ENCODE measurements around the gene CRHR1.

Gene CRHR1

DNA sequence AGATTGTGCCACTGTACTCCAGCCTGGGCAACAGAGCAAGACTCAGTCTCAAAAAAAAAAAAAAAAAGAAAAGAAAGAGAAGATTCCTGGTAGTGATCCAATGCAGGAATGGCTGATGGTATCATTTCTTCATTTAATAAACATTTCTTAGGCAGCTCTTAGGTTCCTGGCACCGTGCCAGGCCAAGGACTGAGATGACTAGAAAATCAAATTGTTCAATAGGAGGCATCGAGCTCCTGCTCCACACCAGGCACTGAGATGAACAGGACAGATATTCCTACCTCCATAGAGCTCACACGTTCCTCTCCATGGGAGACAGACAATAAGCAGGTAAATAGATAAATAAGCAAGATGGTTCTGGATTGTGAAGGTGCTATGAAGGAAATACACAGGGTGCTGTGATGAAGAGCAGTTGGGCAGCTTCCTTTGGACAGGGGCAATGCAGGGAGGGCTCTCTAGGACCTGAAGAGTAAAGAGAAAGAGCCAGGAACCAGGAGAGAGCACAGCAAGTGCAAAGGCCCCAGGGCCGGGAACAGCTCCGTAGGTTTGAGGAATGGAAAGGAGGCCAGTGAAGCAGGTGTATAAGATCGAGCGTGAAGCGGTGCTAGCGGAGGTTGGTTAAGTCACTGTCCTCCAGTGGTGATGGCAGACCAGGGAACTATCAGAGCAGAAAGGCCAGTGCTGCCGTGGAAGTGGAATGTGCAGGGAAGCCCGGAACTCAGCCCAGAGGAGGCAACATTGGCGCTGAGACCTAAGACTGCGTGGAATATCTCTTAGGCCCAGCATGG lies 26.5 kb upstream of the CRHR1 start:
- FAIRE-seq: no peak
- no peak for DNase-seq (ENCODE audit: insufficient read length, low spot score)

DNA sequence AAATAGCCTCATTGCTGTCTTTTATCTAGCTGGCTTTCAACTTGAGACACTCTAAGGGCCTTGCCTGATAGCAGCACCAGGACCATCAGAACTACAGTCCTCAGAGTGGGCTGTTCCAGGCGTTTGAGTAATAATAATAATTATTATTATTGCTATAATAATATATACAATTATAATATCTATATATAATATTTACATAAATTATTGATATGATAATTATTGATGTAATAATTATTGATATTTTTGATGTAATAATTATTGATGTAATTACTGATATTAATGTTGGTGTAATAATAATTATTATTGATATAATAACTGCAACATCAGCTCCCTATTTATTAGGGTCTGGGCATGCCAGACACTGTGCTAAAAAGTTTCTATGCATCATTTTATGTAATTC lies 25.6 kb upstream of the CRHR1 start:
- FAIRE-seq: no peak
- DNase-seq (ENCODE audit: insufficient read length, low spot score): no peak

DNA sequence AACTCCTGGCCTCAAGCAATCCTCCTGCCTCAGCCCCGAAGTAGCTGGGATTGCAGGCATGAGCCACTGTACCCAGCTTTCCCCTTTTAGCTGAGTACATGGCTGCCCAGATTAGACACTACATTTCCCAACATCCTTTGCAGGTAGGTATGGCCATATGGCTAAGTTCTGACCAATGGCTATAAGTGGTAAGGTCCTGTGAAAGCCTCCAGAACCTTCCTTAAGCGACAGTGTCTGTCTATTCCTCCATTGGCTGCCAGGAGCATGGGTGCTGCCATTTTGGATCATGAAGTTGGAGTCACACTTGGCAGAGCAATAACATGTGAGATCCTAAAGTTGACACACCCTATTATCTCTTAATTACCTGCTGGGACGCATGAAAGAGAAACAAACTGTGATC lies 24.4 kb upstream of the CRHR1 start:
- peak; percentile 40 for FAIRE-seq
- no peak for DNase-seq (ENCODE audit: insufficient read length, low spot score)

DNA sequence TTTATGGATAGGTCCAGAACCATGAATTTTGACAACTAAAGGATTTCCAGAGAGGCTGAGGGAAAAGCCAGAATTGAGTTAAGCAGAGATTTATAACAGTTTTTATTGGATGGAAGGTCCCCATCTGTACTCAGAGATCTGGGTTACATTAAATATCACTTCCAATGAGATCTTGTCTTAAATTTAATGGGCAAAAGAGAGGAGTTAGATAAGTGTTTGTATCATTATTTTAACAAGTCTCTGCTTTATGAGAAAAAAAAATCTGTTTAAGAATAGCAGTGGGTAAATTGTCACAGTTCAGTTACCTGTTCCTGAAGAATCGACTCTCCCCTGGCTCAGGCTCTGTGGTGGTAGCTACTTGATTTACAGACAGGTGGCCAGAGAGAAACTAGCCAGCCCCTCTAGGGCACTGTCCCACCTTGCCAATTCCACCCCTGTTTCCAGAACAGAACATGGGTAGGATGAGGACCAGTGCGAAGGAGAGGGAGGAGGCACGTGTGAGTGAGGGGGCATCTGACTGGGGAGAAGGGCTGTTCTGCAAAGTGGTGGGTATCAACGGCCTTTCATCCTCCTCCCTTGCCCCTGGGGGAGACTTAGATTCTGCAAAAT lies 22.1 kb upstream of the CRHR1 start:
- FAIRE-seq (no peak), DNase-seq (ENCODE audit: insufficient read length, low spot score) (no peak)

DNA sequence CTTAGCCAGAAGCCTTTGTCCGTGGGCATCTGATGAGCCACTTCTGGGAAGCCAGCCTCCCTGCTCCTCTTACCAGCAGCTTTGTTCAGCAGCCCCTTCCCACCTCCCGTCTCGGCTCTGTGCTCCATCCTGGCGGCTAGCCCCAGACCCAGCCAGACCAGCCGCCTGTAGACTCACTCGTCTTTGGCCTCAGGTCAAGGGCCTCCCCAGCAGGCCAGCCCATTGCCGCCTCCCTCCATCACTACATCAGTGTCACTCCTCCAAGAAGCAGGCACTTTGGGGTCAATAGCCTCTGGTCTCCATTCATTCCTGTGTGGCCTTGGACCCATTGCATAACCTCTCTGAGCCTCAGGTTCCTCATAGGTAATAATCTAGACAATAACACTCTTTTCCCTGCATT lies 20.9 kb upstream of the CRHR1 start:
- no peak for DNase-seq (ENCODE audit: insufficient read length, low spot score)
- FAIRE-seq: no peak

DNA sequence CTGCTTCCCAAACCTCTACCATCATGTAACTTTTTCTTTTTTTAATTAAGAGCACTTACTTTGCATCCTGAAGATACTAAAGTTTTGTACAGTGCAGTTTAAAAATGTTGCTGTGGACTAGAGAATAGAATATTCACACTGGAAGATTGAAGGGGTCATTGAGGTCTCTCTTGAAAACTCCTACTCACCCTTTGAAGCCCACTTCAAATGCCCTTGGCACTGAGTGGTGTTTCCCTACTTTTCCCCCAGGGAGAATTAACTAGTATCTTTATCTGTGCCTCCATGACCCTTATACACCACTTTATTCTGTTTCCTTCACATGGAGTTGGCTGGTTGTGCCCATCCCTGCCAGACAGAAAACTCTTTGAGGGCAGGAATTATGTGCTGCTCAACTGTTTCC lies 19.6 kb upstream of the CRHR1 start:
- FAIRE-seq (no peak), DNase-seq (ENCODE audit: insufficient read length, low spot score) (no peak)

DNA sequence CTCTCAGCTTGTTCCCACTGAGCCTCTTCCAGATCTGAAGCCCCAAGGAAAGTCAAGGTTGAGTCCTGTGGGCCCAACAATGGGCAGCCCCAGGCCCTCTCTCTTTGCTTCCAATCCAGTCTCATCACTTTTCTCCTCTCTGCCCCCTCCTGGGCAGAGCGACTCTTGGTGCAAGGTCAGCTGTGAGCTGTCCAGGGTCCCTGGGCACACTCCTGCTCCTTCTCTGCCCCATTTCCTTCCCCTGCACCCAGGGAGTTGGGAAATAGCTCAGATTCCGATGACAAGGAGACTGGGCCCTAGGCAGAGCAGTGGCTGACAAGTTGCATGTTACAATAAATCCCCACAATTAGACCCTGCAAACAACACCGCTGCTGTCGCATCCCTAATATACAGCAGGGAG lies 16.1 kb upstream of the CRHR1 start:
- peak; percentile 34 for DNase-seq (ENCODE audit: insufficient read length, low spot score)
- FAIRE-seq: no peak

DNA sequence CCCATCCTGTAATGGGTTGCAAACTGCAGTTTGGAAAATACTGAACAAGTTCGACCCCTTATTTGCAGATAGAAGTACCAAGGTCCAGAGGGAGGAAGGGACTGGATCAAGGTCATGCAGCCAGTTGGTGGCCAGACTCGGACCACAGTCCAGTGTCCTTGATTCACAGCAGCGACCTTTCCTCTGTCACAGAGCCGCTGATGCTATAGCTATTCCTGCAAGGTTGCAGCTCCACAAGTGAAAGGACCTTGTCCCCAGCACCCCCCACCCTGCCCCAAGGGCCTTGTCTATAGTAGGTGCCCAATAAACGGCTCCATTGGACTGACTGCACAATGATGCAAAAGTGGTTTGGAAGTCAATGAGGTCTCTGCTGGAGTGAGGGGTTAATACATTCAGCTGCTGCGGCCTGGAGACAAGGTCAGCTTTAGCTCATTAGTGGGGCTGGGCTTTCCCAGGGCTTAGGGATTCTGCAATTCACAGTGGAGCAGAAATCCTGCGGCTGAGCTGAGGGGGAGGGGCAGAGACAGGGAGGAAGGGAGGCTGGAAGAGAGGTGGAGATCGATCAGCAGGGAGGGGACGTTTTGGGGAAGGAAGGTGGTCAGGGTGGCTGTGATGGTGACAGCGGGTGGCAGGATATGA lies 13.4 kb upstream of the CRHR1 start:
- FAIRE-seq: peak; percentile 42
- DNase-seq (ENCODE audit: insufficient read length, low spot score): no peak

DNA sequence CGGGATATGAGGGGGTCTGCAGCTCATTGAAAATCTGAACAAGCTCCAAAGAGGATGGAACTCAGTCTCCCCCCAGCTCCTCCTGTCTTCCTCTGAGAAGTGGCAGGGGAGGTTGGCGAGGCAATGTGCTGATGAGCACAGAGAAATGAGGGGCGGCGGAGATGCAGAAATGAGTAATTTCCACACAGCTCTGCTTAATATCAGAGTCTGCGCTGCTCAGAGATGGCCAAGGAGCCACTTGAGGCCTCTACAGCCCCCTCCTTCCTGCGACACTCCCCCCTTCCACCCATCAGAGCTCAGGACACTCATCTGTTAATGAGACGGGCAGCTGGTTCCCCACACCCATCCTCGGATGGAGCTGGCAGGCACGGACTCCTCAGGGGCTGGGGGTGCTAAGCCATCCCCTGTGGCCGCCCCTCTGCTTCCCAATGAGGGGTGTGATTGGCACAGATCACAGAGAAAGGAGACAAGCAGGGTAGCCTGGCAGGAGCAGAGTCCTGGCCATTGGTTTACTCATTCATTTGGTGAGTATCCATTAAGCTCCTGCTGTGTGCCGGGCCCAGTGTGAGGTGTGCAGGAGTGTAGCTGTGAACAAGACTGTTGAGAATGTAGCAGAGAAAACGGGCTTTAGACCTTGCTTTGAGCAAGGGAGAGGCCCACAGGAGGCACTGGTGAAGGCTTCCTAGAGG lies 12.7 kb upstream of the CRHR1 start:
- DNase-seq (ENCODE audit: insufficient read length, low spot score) (no peak), FAIRE-seq (peak; percentile 38)

DNA sequence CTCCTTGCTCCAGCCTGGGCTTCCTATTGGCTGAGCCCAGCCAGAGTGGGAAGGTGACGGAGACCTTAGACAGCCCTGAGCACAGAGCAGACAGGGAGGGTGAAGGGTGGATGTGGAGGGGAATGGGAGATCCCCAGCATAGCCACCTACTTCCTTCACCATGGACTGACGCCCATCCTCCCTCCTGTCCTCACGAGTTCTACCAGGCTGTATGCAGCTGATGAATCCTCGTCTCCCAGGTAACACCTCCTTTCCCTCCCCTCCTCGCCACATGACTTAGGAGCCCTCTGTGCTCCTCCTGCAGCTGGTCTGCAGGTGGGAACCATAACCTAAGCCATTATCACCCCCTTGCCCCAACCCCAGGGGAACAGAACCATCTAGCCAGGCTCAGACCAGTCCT lies 9.0 kb upstream of the CRHR1 start:
- DNase-seq (ENCODE audit: insufficient read length, low spot score) (no peak), FAIRE-seq (peak; percentile 13)

DNA sequence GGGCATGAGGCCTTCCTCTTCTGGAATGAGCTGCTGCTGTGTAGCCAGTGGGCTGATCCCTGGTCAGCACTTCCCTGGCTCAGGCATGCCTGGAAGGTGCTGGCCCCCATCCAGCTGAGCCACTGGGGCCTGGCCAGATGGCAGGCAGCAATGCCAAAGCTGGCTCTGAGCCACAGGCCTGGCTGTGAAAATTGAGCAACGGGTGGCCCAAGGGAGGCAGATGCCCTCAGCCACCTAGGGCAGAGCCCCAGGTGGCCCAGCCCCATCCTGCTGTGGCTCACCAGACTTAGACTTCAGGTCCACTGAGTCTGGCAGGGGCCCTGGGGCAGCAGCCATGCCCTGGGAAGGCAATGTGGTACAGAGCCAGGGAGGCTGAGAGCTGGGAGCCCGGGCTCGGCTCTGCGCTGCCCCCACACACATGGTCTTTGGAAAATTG lies 8.5 kb upstream of the CRHR1 start:
- FAIRE-seq (no peak), DNase-seq (ENCODE audit: insufficient read length, low spot score) (peak; percentile 56)

DNA sequence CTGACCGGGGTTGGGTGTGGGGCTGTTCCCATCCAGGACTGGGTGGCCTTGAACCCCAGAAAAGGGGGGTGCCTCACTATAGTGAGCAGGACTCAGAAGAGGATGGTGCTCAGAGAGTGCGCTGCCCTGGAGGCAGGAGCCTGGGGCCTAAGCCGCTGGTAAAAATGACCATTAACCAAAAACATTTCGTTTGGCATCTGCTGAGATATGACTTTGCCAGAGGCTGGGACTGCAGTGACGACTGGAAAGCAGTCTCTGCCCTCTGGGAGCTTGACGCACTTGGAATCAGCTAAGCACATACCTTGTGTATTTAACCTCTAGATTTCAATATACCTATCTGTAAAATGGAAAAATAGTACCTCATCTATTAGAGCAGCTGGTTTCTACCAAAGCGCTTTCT lies 7.2 kb upstream of the CRHR1 start:
- DNase-seq (ENCODE audit: insufficient read length, low spot score) (no peak), FAIRE-seq (no peak)

DNA sequence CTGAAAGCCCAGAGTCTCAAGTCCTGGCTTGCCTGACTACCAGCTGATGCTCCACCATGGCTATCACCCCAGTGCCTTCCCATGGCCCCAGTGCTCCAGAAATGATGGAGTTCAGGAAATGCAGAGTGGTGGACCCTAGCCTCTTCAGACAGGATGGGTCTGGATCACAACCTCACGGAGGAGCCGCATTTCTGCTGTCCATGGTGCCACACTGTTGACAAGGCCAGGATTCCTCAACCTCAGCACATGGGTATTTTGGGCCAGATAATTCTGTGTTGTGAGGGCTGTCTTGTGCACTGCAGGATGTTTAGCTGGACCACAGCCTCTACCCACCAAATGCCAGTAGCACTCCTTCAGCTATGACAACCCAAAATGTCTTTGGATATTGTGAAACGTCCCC lies 6.7 kb upstream of the CRHR1 start:
- no peak for FAIRE-seq

DNA sequence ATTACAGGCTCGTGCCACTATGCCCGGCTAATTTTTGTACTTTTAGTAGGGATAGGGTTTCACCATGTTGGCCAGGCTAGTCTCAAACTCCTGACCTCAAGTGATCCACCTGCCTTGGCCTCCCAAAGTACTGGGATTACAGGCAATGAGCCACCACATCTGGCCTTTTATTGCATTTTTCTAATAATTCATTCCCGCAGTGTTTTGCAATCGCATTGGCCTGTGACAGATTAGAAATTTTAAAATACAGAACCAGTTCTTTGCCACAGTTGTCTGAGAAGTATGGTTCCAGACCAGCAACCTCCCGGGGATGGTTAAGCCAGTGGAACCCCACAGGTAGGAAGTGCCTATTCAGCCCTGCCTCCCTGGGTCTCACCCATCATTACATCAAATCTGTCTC lies 3.2 kb upstream of the CRHR1 start:
- FAIRE-seq: peak; percentile 79

More for the DNA sequence above, 6.7 kb upstream of the CRHR1 start:
- no peak for DNase-seq (ENCODE audit: insufficient read length, low spot score)

DNA sequence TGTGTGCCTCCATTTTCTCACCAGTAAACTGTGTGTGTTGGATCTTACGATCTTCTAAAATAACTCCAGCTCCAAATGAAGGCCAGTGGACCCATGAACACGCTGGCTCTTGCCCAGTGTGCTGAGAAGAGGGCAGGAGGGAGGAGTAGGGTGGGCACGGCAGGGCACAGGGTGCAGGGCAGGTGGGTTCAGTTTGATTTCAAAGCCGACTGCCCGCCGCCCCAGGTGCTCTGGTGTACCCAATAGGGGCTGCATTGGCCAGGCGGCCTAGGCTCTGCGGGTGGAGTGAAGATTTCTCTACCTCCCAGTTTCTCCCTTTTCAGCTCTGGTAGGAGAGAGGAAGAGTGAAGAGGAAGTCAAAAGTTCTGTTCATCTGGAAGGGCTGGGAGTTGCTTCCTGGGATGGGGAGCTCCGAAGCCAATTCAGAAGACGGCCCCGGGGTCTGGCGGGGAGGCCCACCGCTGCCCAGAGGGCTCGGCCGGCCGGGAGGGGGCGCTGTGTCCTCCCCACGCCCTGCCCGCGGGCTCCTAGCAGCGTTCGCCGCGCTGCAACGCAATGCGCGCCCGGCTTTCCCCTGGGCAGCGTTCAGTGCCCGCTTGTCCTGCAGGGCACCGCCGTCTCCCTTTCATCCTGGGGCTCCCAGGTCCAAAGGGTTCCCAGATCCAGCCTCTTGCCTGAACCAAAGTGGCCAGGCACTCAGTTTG lies 1.1 kb upstream of the CRHR1 start:
- no peak for FAIRE-seq
- DNase-seq (ENCODE audit: insufficient read length, low spot score): peak; percentile 52

More for the DNA sequence above, 3.2 kb upstream of the CRHR1 start:
- DNase-seq (ENCODE audit: insufficient read length, low spot score): no peak

DNA sequence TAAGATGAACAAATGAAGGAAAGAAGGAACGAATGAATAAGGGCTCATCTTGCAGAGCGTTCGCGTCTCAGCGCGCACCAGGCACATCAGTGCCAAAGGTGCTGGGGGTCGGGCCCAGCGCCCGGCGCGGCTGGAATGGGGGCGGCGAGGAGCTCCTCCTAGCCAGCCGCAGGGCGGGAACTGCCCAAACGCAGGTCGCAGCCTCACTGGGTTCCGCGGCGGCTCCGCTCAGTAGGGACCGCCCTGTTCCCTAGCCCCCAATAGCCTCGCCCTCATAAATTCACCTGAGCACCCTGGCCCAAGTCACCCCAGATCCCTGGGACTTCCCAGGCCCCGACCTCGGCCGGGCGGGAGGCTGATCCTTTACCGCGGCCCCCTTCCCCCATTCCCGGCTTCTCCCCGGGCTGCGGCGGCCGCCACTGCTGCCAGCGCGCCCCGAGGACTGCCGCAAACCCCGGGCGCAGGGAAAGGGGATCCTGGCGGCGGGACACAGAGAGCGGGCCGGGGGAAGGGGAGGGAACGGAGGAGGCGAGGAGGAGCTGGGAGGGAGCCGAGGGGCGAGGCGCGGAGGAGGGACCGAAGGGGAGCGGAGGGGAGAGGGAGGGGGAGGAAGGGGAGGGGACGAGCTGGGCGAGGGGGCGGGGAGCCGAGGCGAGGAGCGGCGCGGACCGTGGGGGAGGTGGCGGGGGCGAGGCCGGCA lies 377 bp upstream of the CRHR1 start:
- DNase-seq (ENCODE audit: insufficient read length, low spot score): peak; percentile 45
- peak; percentile 31 for FAIRE-seq

DNA sequence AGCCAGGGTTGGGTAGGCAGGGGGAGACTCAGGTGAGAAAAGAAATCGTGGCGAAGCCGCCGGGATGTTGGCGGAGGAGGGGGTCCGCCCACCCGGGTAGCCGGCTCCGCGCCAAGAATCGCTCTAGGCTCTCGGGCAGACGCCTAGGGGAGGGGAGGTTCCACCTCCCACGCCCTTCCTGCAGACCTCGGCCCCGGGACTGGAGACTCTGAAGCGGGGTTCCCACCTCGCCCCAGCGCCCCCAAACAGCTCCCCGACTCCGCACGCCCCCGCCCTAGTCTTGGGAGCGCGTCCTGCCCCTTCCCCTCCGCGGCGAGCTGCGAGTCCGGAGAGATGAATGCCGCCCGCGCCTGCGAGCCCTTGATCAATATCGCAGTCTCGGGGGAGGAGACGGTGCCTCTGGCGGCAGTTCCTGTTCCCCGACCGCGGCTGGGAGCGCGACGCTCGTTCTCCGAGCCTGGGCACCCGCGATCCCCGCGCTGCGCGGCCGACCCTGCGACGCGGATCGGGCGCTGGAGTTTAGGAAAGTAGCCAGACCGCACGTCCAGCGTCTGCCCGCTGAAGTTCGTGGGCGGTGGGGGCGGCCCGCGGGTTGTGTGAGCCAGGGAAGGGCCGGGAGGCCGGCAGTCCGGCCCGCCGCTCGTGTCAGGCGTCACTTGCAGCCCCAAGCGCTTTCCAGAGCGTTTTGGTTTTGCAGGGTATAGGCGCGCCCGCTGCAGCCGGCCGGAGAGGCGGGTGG lies 790 bp downstream of the CRHR1 start:
- DNase-seq (ENCODE audit: insufficient read length, low spot score) (peak; percentile 67), FAIRE-seq (peak; percentile 46)

DNA sequence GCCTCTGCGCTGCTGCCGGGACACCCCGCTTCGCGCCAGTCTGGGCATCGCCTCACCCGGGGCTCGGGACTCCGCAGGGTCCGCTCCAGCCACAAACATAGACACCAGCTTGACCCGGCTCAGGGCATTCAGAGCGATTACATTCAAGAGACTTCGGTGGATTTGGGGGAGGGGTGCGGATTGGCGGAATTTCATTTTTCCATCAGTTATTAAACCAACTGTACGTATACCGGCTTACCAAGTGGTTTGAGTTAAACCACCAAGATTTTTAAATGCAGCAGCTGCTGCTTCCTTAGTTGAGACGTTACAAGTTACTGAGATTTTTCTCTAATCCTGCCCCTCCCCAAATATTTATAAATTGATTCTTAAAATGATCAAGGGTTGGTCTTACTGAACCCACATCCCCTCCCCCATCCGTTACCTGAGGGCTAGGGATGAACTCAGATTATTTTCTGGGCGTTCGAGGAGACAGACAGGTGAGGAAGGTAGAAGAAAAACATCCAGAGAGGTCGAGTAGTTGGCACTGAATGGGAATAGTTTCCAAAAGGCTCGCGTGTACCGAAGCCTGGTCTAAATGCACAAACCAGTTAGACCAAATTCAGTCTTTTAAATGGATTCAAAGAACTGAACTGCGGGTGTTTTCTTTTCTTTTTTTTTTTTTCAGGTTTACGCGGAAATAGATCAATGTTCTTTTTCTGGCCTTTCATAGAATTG lies 1.5 kb downstream of the CRHR1 start:
- no peak for DNase-seq (ENCODE audit: insufficient read length, low spot score)

DNA sequence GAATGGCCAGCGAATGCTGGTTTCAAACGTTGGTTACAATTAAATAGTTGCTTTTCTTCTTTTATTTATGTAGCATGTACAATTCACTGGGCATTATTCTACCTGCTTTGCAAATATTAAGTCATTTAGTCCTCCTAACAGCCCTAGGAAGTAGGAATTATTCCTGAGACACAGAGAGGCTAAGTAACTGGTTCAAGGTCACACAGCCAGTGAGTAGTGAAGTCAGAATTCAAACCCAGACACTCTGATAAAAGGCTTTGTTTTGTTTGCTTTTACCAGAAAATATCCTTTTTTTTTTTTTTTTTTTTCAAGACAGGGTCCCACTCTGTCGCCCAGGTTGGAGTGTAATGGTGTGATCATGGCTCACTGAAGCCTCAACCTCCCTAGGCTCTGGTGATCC lies 2.2 kb downstream of the CRHR1 start:
- FAIRE-seq: no peak
- no peak for DNase-seq (ENCODE audit: insufficient read length, low spot score)

More for the DNA sequence above, 1.5 kb downstream of the CRHR1 start:
- no peak for FAIRE-seq

Data from HTR-8/SVneo (cell line).